Body of pancreas (tissue), 4 donors: ENCODE data around the gene KANK3.

Experiments used
- CTCF ChIP-seq, 7 experiments: fragments of 450-650 bp in 4 of 7; fragments of 200-600 bp in 3 of 7; sonication (generic) in 3 of 7; IDR thresholded peaks; one replicate each; pipeline ENCODE4 v1.5.1; 2016 to 2019; ENCODE audit warnings: antibody characterized with exemption in 7 of 7
- POLR2A ChIP-seq, 3 donors: fragments of 450-650 bp; IDR thresholded peaks; one replicate each; pipeline ENCODE4 v1.6.1; 2016; ENCODE audit warnings: antibody characterized with exemption in 3 of 3, mild to moderate bottlenecking in 2 of 3

- TF ChIP-seq CTCF (IDR thresholded peaks at IDR 0.05), result no peak
- TF ChIP-seq POLR2A (IDR thresholded peaks at IDR 0.05), result no peak
Observed at GRCh38 chr19:8335343-8336071, 7.6 kb downstream of the KANK3 start.
